Measurements from ENCODE around the gene ROR1. TPM values are rescaled to one million over a fixed set of nuclear protein-coding genes. Genes with fewer than 3 reads are reported as not detected.
A peak's percentile ranks its signal among the peaks of the same experiment; 100 is the strongest.

ROR1 gene
- total RNA-seq, 1 experiment from 2014 or later, result 2.7 TPM

DNA sequence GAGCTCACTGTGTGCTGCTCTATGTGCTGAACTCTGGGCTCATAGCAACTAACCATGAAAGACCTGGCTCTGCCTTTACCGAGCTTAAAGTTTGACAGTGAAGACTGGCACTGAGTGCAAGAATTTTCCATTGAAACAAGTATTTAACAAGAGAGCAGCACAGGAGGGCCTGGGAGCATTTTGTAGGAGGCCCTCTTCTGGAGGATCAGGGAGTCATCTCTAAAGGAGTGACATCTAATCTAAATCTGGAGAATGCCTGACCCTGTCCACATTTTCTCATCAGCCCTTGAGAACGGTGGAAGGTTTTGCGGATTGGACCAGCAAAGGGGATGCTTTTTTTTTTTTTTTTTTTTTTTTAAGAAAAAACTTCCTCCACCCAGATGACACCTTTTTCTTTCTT, 150.8 kb downstream of the ROR1 start:
- no peak overlapping the region for H3K9ac ChIP-seq (ENCODE audit: low read length)
- no peak overlapping the region for H3K27ac ChIP-seq (ENCODE audit: low read depth, low read length)
- BruUV-seq (replicated peaks), result no TSS peak
- POLR2A ChIA-PET, result no interaction called here
- H3K4me1 ChIP-seq (ENCODE audit: control insufficient read depth in 1 of 2, insufficient read depth in 2 of 2, low read length in 2 of 2), result peaks cover 0 to 15% of the 10 kb centered on the region in 2 experiments; a peak in 2 of 4 replicates
- H4K20me1 ChIP-seq (ENCODE audit: insufficient read depth), result no peaks in the 10 kb centered on the region
- RAD21 ChIA-PET (ENCODE audit: low non-redundant PET in 1 of 2, low total read pairs in 2 of 2, uncharacterized antibody in 2 of 2, unreplicated experiment in 2 of 2), result no interaction called here
- H3K27me3 ChIP-seq (ENCODE audit: insufficient read depth, low read length), result no peaks in the 10 kb centered on the region
- ATAC-seq (no peak), DNase-seq (ENCODE audit: low read depth, low spot score) (no peak)
- no peaks in the 10 kb centered on the region for H3K36me3 ChIP-seq (ENCODE audit: control insufficient read depth in 1 of 2, insufficient read depth in 2 of 2, low read length in 2 of 2)
- no peaks in the 10 kb centered on the region for H3K9me3 ChIP-seq (ENCODE audit: control insufficient read depth in 1 of 2, insufficient read depth in 1 of 2, low read depth in 1 of 2, low read length in 2 of 2)
- CTCF ChIA-PET, result interaction anchor here (0.9 kb wide), 1 partner anchor 308 kb away, joined by 3 read pairs; no protein-coding TSS in a partner anchor
- H2AFZ ChIP-seq (ENCODE audit: low read depth, low read length, poor library complexity, severe bottlenecking), result no peak overlapping the region
- intact Hi-C loops (cut with micrococcal nuclease), result no loop called here
- no peak overlapping the region for H3K4me3 ChIP-seq (replicated peaks in 1 of 2; ENCODE audit: low read depth in 1 of 2, low read length in 2 of 2)
- no peak overlapping the region for H3K4me2 ChIP-seq (ENCODE audit: low read length)
- H3K79me2 ChIP-seq (ENCODE audit: insufficient read depth, low read length), result no peaks in the 10 kb centered on the region
- TF ChIP-seq CTCF (IDR thresholded peaks at IDR 0.05 in 2 of 3, conservative IDR thresholded peaks at IDR 0.05 in 1 of 3; ENCODE audit: borderline replicate concordance in 1 of 3, insufficient read depth in 1 of 3, low read depth in 2 of 3, low read length in 2 of 3) (peak in 1 of 3 experiments; percentile 14; a peak in 1 of 6 replicates), POLR2A (IDR thresholded peaks at IDR 0.05; ENCODE audit: borderline replicate concordance, extremely low read depth, insufficient read depth, insufficient read length) (no peak), RAD21 (IDR thresholded peaks at IDR 0.05; ENCODE audit: low read depth) (peak; percentile 20; the same call in 1 of the 2 replicates), SRF (IDR thresholded peaks at IDR 0.05; ENCODE audit: low read depth) (no peak)
- H3K9me2 ChIP-seq (ENCODE audit: insufficient read depth), result no peaks in the 10 kb centered on the region

- no peaks in the 10 kb centered on the region for H3K36me3 ChIP-seq (ENCODE audit: control insufficient read depth in 1 of 2, insufficient read depth in 2 of 2, low read length in 2 of 2)
- no peaks in the 10 kb centered on the region for H4K20me1 ChIP-seq (ENCODE audit: insufficient read depth)
- BruUV-seq (replicated peaks), result no TSS peak
- H3K79me2 ChIP-seq (ENCODE audit: insufficient read depth, low read length), result no peaks in the 10 kb centered on the region
- intact Hi-C loops (cut with micrococcal nuclease), result no loop called here
- ATAC-seq (no peak), DNase-seq (ENCODE audit: low read depth, low spot score) (no peak)
- no peak overlapping the region for H3K4me3 ChIP-seq (replicated peaks in 1 of 2; ENCODE audit: low read depth in 1 of 2, low read length in 2 of 2)
- ChIA-PET POLR2A (no interaction called here), RAD21 (ENCODE audit: low non-redundant PET in 1 of 2, low total read pairs in 2 of 2, uncharacterized antibody in 2 of 2, unreplicated experiment in 2 of 2) (no interaction called here), CTCF (interaction anchor here (1.3 to 1.4 kb wide), 2 partner anchors 10 to 236 kb away, joined by 4 to 6 read pairs; no protein-coding TSS in a partner anchor)
- no peaks in the 10 kb centered on the region for H3K27me3 ChIP-seq (ENCODE audit: insufficient read depth, low read length)
- no peak overlapping the region for H3K9ac ChIP-seq (ENCODE audit: low read length)
- H3K9me3 ChIP-seq (ENCODE audit: control insufficient read depth in 1 of 2, insufficient read depth in 1 of 2, low read depth in 1 of 2, low read length in 2 of 2), result no peaks in the 10 kb centered on the region
- no peaks in the 10 kb centered on the region for H3K9me2 ChIP-seq (ENCODE audit: insufficient read depth)
- no peak overlapping the region for H3K27ac ChIP-seq (ENCODE audit: low read depth, low read length)
- H3K4me1 ChIP-seq (ENCODE audit: control insufficient read depth in 1 of 2, insufficient read depth in 2 of 2, low read length in 2 of 2), result no peaks in the 10 kb centered on the region
- H3K4me2 ChIP-seq (ENCODE audit: low read length), result no peak overlapping the region
- H2AFZ ChIP-seq (ENCODE audit: low read depth, low read length, poor library complexity, severe bottlenecking), result no peak overlapping the region
- TF ChIP-seq, protein P1, sequence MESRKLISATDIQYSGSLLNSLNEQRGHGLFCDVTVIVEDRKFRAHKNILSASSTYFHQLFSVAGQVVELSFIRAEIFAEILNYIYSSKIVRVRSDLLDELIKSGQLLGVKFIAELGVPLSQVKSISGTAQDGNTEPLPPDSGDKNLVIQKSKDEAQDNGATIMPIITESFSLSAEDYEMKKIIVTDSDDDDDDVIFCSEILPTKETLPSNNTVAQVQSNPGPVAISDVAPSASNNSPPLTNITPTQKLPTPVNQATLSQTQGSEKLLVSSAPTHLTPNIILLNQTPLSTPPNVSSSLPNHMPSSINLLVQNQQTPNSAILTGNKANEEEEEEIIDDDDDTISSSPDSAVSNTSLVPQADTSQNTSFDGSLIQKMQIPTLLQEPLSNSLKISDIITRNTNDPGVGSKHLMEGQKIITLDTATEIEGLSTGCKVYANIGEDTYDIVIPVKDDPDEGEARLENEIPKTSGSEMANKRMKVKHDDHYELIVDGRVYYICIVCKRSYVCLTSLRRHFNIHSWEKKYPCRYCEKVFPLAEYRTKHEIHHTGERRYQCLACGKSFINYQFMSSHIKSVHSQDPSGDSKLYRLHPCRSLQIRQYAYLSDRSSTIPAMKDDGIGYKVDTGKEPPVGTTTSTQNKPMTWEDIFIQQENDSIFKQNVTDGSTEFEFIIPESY (IDR thresholded peaks at IDR 0.05; ENCODE audit: extremely low read depth, insufficient replicate concordance, low read length), result no peak
- TF ChIP-seq ZFX (IDR thresholded peaks at IDR 0.05) (no peak), POLR2A (IDR thresholded peaks at IDR 0.05; ENCODE audit: borderline replicate concordance, extremely low read depth, insufficient read depth, insufficient read length) (no peak), FOSL1 (IDR thresholded peaks at IDR 0.05; ENCODE audit: low read depth) (no peak), REST (IDR thresholded peaks at IDR 0.05; ENCODE audit: low read depth) (no peak), EGR1 (IDR thresholded peaks at IDR 0.05; ENCODE audit: low read depth) (no peak)
- TF ChIP-seq, protein P2, sequence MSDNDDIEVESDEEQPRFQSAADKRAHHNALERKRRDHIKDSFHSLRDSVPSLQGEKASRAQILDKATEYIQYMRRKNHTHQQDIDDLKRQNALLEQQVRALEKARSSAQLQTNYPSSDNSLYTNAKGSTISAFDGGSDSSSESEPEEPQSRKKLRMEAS (IDR thresholded peaks at IDR 0.05), result no peak
Observed at GRCh38 chr1:63928186-63929105, 154.6 kb downstream of the ROR1 start.

Data from HCT116 (cell line).